Anterior cingulate cortex (tissue), 58 donors: ENCODE measurements around the gene RNF213.
"Not testable (repeated sequence)": the region's sequence is repeated elsewhere in the genome, so short reads cannot be mapped to it uniquely, and the experiment has no call there.

Experiments
- DNase-seq, 58 donors: peaks; one replicate each; lab custom pipeline; 2025; lab: John Stamatoyannopoulos, UW

Gene RNF213

GRCh38 chr17:80264205-80265075, 3.8 kb downstream of the RNF213 start:
- no peak for DNase-seq

- no peak for DNase-seq
Measured at GRCh38 chr17:80265205-80266068, 4.8 kb downstream of the RNF213 start.

GRCh38 chr17:80267391-80267790, 6.7 kb downstream of the RNF213 start:
- DNase-seq = no peak

GRCh38 chr17:80268427-80268826, 7.8 kb downstream of the RNF213 start:
- no peak for DNase-seq

GRCh38 chr17:80269405-80269807, 8.8 kb downstream of the RNF213 start:
- no peak for DNase-seq

GRCh38 chr17:80270104-80270503, 9.5 kb downstream of the RNF213 start:
- DNase-seq = peak in 18 of 58 donors; percentile 11 to 63 (median 30)

- no peak for DNase-seq
Measured at GRCh38 chr17:80270836-80271235, 10.2 kb downstream of the RNF213 start.

- DNase-seq = no peak
Measured at GRCh38 chr17:80272366-80272765, 11.7 kb downstream of the RNF213 start.

- DNase-seq = no peak
Measured at GRCh38 chr17:80274331-80274730, 13.7 kb downstream of the RNF213 start.

GRCh38 chr17:80274871-80275449, 14.3 kb downstream of the RNF213 start:
- DNase-seq = no peak

- not testable (repeated sequence) for DNase-seq
Measured at GRCh38 chr17:80275857-80276256, 15.2 kb downstream of the RNF213 start.

- DNase-seq = peak in 20 of 58 donors; percentile 19 to 77 (median 36)
Measured at GRCh38 chr17:80277751-80278671, 17.4 kb downstream of the RNF213 start.

- DNase-seq = peak in 2 of 58 donors; percentile 21 to 53
Measured at GRCh38 chr17:80279895-80280294, 19.2 kb downstream of the RNF213 start.

GRCh38 chr17:80281516-80281915, 20.9 kb downstream of the RNF213 start:
- no peak for DNase-seq

GRCh38 chr17:80283116-80283852, 22.6 kb downstream of the RNF213 start:
- no peak for DNase-seq

GRCh38 chr17:80284631-80285030, 24.0 kb downstream of the RNF213 start:
- DNase-seq = no peak

GRCh38 chr17:80285237-80285920, 24.7 kb downstream of the RNF213 start:
- DNase-seq = no peak

- no peak for DNase-seq
Measured at GRCh38 chr17:80286638-80286960, 25.9 kb downstream of the RNF213 start.

GRCh38 chr17:80287038-80287437, 26.4 kb downstream of the RNF213 start:
- DNase-seq = no peak
